ENCODE measurements around the gene FGF8. TPM values are rescaled to one million over a fixed set of nuclear protein-coding genes. Genes with fewer than 3 reads are reported as not detected.

FGF8 gene
- total and polyA plus RNA-seq, 9 of the 15 experiments (the other 6 are each of a cell fraction or from before 2014, with no cell fraction given) = 0.13 to 0.82 (median 0.37) TPM; not detected in 5

DNA sequence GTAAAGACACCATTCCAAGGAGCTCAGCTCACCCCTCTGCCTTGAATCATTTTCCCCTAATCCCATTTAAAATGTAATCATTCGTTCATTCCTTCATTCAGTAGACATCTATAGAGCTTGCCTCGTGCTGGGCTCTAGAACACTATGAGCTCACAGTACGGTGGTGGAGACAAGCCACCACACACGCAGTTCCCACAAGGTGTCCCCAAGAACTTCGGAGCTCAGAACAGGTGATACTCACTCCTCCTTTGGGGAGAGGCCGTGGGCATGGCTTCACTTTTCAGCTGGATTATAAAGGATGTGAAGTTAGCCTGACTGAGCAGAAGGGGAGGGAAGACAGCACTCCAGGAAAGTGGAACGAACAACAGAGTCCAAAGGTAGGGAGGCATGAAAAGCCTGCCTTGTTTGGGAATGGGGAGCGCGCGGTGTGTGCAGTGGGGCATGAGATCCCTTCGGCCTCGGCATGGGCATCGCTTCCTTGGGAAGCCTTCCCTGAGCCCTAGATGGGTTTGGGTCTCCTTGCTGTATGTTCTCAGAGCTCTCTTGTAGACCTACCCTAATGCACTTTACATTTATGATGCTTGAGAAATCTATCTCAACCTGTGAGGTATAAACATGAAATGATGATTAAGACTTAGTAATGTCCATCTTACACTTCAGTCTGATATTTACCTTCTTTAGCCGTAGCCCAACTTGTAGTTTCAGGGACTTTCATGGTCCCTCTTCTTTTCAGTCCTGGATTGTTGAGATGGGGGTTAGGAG, 43.1 kb upstream of the FGF8 start (continued):
- no peak for TF ChIP-seq NKRF (IDR thresholded peaks at IDR 0.05; ENCODE audit: borderline replicate concordance)
- no peak for TF ChIP-seq CHD4 (IDR thresholded peaks at IDR 0.05; ENCODE audit: insufficient read depth, insufficient replicate concordance, low read depth, low read length, poor library complexity, severe bottlenecking)
- no peak for TF ChIP-seq GMEB1 (CRISPR knock-in tag; IDR thresholded peaks at IDR 0.05)
- TF ChIP-seq E2F6 (IDR thresholded peaks at IDR 0.05; ENCODE audit: borderline replicate concordance in 1 of 2, extremely low read depth in 1 of 2, insufficient read depth in 1 of 2, insufficient read length in 1 of 2, low read depth in 1 of 2, low read length in 1 of 2, poor library complexity in 1 of 2, severe bottlenecking in 1 of 2) = peak in 1 of 2 experiments; percentile 6
- peak in 1 of 2 experiments; percentile 40; a peak in 1 of 4 replicates for TF ChIP-seq HDAC1 (IDR thresholded peaks at IDR 0.05)
- peak; percentile 82 for TF ChIP-seq L3MBTL2 (IDR thresholded peaks at IDR 0.05)
- TF ChIP-seq, protein P1, sequence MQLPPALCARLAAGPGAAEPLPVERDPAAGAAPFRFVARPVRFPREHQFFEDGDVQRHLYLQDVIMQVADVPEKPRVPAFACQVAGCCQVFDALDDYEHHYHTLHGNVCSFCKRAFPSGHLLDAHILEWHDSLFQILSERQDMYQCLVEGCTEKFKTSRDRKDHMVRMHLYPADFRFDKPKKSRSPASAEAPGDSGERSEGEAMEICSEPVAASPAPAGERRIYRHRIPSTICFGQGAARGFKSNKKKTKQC (CRISPR knock-in tag; IDR thresholded peaks at IDR 0.05) = no peak
- peak; percentile 97 for TF ChIP-seq ZNF24 (IDR thresholded peaks at IDR 0.05)
- TF ChIP-seq, protein P2, sequence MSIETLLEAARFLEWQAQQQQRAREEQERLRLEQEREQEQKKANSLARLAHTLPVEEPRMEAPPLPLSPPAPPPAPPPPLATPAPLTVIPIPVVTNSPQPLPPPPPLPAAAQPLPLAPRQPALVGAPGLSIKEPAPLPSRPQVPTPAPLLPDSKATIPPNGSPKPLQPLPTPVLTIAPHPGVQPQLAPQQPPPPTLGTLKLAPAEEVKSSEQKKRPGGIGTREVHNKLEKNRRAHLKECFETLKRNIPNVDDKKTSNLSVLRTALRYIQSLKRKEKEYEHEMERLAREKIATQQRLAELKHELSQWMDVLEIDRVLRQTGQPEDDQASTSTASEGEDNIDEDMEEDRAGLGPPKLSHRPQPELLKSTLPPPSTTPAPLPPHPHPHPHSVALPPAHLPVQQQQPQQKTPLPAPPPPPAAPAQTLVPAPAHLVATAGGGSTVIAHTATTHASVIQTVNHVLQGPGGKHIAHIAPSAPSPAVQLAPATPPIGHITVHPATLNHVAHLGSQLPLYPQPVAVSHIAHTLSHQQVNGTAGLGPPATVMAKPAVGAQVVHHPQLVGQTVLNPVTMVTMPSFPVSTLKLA (conservative IDR thresholded peaks at IDR 0.05) = 0 out of 4 replicates have a peak, but pooled peaks have one; percentile 5 to 10
- TF ChIP-seq IRF1 (CRISPR knock-in tag; IDR thresholded peaks at IDR 0.05; ENCODE audit: borderline replicate concordance) = no peak
- peak; percentile 1 for TF ChIP-seq CTCFL (IDR thresholded peaks at IDR 0.05; ENCODE audit: borderline replicate concordance, insufficient read depth, low read depth, low read length, poor library complexity, severe bottlenecking)
- no peak for TF ChIP-seq DIDO1 (tag; IDR thresholded peaks at IDR 0.05; ENCODE audit: low read depth)

All from K562 (cell line).